Nephron progenitor cell (in vitro differentiated cells): ENCODE data around the gene DGCR8.
A peak's percentile ranks its signal among the peaks of the same experiment; 100 is the strongest.

Experiments
- DNase-seq: peaks from one replicate; pipeline ENCODE4 v3.0.0; 2021
- H3K27ac Mint-ChIP-seq: 2 replicates; pipeline ENCODE4 v1.8.0; 2021; ENCODE audit warnings: mild to moderate bottlenecking, moderate library complexity, mixed read lengths
- H3K27me3 Mint-ChIP-seq: 2 replicates; pipeline ENCODE4 v1.8.0; 2021; ENCODE audit warnings: mild to moderate bottlenecking, low read depth, mixed read lengths; ENCODE audit not compliant: poor library complexity
- H3K36me3 Mint-ChIP-seq: 2 replicates; pipeline ENCODE4 v1.8.0; 2021; ENCODE audit warnings: low read depth, mixed read lengths
- H3K4me1 Mint-ChIP-seq: 2 replicates; pipeline ENCODE4 v1.8.0; 2021; ENCODE audit warnings: mixed read lengths
- H3K4me3 Mint-ChIP-seq: 2 replicates; pipeline ENCODE4 v1.8.0; 2021; ENCODE audit warnings: mild to moderate bottlenecking, moderate library complexity, mixed read lengths
- H3K9me3 Mint-ChIP-seq: 2 replicates; pipeline ENCODE4 v1.8.0; 2021; ENCODE audit warnings: mild to moderate bottlenecking, moderate library complexity, mixed read lengths
- CTCF ChIP-seq: fragments of 200-600 bp; sonication (generic); IDR thresholded peaks from 2 replicates; pipeline ENCODE4 v1.5.0; 2021; ENCODE audit warnings: antibody characterized with exemption

Gene DGCR8

DNA sequence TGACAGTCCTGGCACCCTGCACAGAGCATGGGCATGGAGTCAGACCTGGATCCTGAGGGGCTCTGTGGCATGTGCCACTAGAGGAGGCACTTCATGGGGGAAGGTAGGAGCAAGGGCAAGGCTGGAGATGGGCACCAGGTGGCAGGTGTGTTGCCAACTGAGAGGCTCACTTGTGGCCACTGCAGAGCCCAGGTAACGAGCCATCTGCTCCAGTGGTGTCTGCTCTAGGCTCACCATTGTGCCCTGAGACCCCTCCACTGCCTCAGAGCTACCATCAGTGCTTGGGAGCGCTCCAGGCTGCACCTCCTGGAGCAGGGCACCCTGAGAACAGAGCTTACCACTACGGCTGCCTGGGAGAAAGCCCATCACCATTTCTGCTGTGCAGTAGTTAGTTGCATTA, 50.3 kb downstream of the DGCR8 start:
- H3K27me3 Mint-ChIP-seq = peaks cover 13% of the 10 kb centered on the region
- peaks cover 22% of the 10 kb centered on the region for H3K36me3 Mint-ChIP-seq
- TF ChIP-seq CTCF = no peak
- peaks cover 11% of the 10 kb centered on the region for H3K4me1 Mint-ChIP-seq
- peak overlapping the region; percentile 73 for H3K4me3 Mint-ChIP-seq
- DNase-seq = no peak
- H3K9me3 Mint-ChIP-seq = no peaks in the 10 kb centered on the region
- no peak overlapping the region for H3K27ac Mint-ChIP-seq

DNA sequence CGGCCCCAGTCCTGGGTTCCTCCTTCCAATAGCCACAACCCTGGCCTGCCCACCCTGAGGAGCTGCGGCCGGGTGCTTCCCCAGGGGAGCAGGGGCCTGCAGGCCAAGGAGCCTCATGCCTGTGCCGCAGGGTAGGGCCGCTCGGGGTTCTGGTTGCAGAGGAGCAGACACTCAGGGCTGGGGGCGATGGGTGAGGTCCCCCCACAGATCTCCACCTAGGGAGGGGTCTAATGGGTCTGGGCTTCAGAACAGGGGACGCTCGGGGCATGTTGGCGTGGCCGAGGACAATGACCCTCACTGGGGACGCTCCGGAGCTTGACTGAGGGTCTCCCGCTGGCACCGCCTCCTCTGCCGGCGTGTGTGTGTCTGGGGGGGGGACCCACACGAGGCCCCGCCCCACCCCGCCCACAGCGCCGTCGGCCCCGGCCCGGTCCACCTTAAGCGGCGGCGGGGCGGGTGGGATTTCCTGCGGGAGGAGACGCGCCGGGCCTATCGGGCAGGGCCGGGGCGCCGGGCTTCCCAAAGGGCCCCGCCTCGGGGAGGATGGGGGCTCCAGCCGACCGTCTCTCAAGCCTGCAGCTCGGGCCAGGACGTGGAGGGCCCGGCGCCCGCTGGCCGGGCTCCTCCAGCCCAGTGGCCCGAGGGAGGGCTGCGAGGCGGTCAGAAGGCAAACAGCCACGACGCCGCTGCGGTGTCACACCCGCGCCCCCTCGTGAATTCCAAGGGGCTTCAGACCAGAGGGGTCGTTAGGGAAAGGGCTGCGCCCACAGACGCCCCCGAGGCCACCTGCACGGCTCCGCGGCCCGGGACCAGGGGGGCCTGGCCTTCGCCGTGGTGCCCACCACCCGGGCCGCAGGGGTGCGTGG, 50.9 kb downstream of the DGCR8 start:
- TF ChIP-seq CTCF = no peak
- H3K4me3 Mint-ChIP-seq = peak overlapping the region; percentile 73
- peak; percentile 77 for DNase-seq
- no peak overlapping the region for H3K27ac Mint-ChIP-seq
- peaks cover 11% of the 10 kb centered on the region for H3K4me1 Mint-ChIP-seq
- H3K27me3 Mint-ChIP-seq = peaks cover 13% of the 10 kb centered on the region
- peaks cover 19% of the 10 kb centered on the region for H3K36me3 Mint-ChIP-seq
- no peaks in the 10 kb centered on the region for H3K9me3 Mint-ChIP-seq

DNA sequence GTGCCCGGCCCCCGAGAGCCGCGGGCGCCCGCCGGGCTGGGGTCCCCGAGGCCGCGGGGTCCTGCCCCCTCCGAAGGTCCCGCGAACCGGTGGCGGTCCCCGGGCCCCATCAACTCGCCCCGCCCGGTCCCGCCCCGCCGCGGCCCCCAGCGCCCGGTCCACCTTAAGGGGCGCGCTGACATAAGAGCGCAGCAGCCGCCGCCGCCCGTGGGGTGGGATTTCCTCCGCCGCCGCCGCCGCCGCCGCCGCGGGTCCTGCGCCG, 51.5 kb downstream of the DGCR8 start, which contains the start of gene ZDHHC8:
ZDHHC8 (plus strand) TSS at position 208 of the 262 bp plus-strand sequence. CDS start 144 bp downstream, outside the sequence.
- Mint-ChIP-seq H3K4me3 (peak within 1 kb of the TSS; percentile 73), H3K9me3 (no peaks in the 10 kb centered on the region), H3K36me3 (peaks cover 15% of the 10 kb centered on the region), H3K4me1 (peaks cover 11% of the 10 kb centered on the region), H3K27me3 (peaks cover 13% of the 10 kb centered on the region), H3K27ac (no peak within 1 kb of the TSS)
- TF ChIP-seq CTCF = no peak
- DNase-seq = no peak

GRCh38 chr22:20131859-20132685, 52.0 kb downstream of the DGCR8 start:
- no peak overlapping the region for H3K27ac Mint-ChIP-seq
- peak; percentile 61 for DNase-seq

DNA sequence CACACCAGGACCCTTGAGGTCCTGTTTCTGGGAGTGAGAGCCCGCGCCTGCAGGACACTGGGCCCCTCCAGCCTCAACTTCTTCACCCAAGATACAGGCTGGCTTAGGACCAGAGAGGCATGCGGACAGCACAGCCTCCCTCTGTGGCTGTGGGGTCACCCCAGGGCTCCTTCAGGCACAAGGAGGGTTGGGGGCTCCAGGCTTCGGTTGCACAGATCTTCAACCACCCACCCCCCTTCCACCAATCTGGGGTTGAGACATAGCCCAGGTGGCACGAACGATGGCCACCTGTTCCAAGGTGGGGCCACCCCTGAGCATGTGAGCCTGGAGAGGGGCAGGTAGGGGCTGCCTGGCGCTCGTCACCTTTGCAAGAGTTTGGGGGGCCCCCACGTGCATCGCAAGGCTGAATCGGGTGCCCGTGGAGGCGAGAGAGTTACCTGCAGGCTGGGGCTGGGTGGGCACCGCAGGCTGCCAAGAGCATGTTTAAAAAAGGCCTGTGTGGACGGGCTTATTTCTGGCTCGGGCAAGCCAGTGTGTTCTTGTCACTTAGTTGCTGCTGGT, 52.7 kb downstream of the DGCR8 start:
- no peak for TF ChIP-seq CTCF
- Mint-ChIP-seq H3K4me3 (peak overlapping the region; percentile 71), H3K27me3 (peaks cover 10% of the 10 kb centered on the region), H3K4me1 (peaks cover 11% of the 10 kb centered on the region), H3K9me3 (no peaks in the 10 kb centered on the region), H3K36me3 (peaks cover 5% of the 10 kb centered on the region), H3K27ac (no peak overlapping the region)
- DNase-seq = no peak

More at GRCh38 chr22:20131859-20132685, 52.0 kb downstream of the DGCR8 start:
- Mint-ChIP-seq H3K9me3 (no peaks in the 10 kb centered on the region), H3K4me1 (peaks cover 11% of the 10 kb centered on the region), H3K4me3 (peak overlapping the region; percentile 71), H3K36me3 (peaks cover 12% of the 10 kb centered on the region), H3K27me3 (peaks cover 13% of the 10 kb centered on the region)
- no peak for TF ChIP-seq CTCF
